ENCODE measurements around the gene ATG13. TPM values are rescaled to one million over a fixed set of nuclear protein-coding genes. Genes with fewer than 3 reads are reported as not detected.

The ATG13 gene
- total RNA-seq, 1 donor from 2014 or later: 87.7 TPM

DNA sequence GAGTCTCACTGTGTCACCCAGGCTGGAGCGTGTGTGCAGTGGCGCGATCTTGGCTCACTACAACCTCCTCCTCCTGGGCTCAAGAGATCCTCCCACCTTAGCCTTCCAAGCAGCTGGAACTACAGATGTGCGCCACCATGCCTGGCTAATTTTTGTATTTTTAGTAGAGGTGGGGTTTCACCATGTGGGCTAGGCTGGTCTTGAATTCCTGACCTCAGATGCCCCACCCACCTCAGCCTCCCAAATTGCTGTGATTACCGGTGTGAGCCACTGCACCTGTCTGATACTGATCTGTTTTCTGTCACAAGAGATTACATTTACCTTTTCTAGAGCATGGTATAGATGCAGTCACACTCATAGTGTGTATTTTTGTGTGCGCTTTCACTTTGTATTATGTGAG is 11.6 kb downstream of the ATG13 start:
- Mint-ChIP-seq H3K36me3 (ENCODE audit: unreplicated experiment) (no peaks in the 10 kb centered on the region), H3K9me3 (ENCODE audit: unreplicated experiment) (no peaks in the 10 kb centered on the region)

DNA sequence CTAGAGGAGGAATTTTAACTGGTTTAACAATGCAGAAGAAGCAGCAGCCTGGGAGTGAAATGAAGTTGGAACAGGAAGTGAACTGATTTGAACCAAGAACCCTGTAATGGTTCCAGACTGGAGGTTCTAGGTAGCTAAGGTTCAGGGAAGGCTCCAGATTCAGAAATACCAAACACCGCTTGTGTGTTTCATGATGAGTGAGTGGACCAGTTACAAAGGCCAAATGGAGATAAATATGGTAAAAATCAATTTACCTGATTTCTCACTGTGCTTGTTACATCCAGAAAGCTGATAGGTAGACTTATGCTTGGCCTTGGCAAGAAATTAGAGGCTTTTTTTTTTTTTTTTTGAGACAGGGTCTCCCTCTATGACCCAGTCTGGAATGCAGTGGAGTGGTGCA is 12.9 kb downstream of the ATG13 start:
- no peaks in the 10 kb centered on the region for H3K27me3 Mint-ChIP-seq (ENCODE audit: unreplicated experiment)
- no peaks in the 10 kb centered on the region for H3K36me3 Mint-ChIP-seq (ENCODE audit: unreplicated experiment)
- H3K9me3 Mint-ChIP-seq (ENCODE audit: unreplicated experiment): no peaks in the 10 kb centered on the region
- no peak overlapping the region for H3K27ac Mint-ChIP-seq (ENCODE audit: unreplicated experiment)
- TF ChIP-seq, protein P1, sequence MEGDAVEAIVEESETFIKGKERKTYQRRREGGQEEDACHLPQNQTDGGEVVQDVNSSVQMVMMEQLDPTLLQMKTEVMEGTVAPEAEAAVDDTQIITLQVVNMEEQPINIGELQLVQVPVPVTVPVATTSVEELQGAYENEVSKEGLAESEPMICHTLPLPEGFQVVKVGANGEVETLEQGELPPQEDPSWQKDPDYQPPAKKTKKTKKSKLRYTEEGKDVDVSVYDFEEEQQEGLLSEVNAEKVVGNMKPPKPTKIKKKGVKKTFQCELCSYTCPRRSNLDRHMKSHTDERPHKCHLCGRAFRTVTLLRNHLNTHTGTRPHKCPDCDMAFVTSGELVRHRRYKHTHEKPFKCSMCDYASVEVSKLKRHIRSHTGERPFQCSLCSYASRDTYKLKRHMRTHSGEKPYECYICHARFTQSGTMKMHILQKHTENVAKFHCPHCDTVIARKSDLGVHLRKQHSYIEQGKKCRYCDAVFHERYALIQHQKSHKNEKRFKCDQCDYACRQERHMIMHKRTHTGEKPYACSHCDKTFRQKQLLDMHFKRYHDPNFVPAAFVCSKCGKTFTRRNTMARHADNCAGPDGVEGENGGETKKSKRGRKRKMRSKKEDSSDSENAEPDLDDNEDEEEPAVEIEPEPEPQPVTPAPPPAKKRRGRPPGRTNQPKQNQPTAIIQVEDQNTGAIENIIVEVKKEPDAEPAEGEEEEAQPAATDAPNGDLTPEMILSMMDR (IDR thresholded peaks at IDR 0.05; ENCODE audit: partially characterized antibody, unreplicated experiment): no peak
- DNase-seq: no peak
- H3K4me3 Mint-ChIP-seq (ENCODE audit: unreplicated experiment): no peak overlapping the region
- no peaks in the 10 kb centered on the region for H3K4me1 Mint-ChIP-seq (ENCODE audit: low read depth, unreplicated experiment)

More for the DNA sequence above, 11.6 kb downstream of the ATG13 start:
- TF ChIP-seq, protein P1 (IDR thresholded peaks at IDR 0.05; ENCODE audit: partially characterized antibody, unreplicated experiment): no peak
- Mint-ChIP-seq H3K27me3 (ENCODE audit: unreplicated experiment) (no peaks in the 10 kb centered on the region), H3K27ac (ENCODE audit: unreplicated experiment) (no peak overlapping the region), H3K4me1 (ENCODE audit: low read depth, unreplicated experiment) (no peaks in the 10 kb centered on the region), H3K4me3 (ENCODE audit: unreplicated experiment) (no peak overlapping the region)
- no peak for DNase-seq

DNA sequence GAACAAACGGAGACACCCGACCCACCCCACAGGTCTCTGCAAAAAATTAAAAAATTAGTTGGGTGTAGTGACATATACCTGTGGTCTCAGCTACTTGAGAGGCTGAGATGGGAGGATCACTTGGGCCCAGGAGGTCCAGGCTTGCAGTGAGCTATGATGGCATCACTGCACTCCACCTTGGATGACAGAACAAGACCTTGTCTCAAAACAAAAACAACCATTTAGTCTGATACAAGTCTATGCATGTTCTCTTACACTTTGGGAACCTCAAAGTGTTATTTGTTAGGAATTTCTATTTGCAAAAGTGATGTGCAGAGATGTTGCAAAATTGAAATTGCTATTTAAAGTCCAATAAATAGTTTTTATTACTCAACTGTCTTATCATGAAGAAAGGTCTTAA is 14.3 kb downstream of the ATG13 start:
- Mint-ChIP-seq H3K36me3 (ENCODE audit: unreplicated experiment) (no peaks in the 10 kb centered on the region), H3K27me3 (ENCODE audit: unreplicated experiment) (no peaks in the 10 kb centered on the region), H3K27ac (ENCODE audit: unreplicated experiment) (no peak overlapping the region), H3K4me3 (ENCODE audit: unreplicated experiment) (no peak overlapping the region), H3K9me3 (ENCODE audit: unreplicated experiment) (no peaks in the 10 kb centered on the region), H3K4me1 (ENCODE audit: low read depth, unreplicated experiment) (no peaks in the 10 kb centered on the region)
- TF ChIP-seq, protein P1 (IDR thresholded peaks at IDR 0.05; ENCODE audit: partially characterized antibody, unreplicated experiment): no peak
- no peak for DNase-seq

DNA sequence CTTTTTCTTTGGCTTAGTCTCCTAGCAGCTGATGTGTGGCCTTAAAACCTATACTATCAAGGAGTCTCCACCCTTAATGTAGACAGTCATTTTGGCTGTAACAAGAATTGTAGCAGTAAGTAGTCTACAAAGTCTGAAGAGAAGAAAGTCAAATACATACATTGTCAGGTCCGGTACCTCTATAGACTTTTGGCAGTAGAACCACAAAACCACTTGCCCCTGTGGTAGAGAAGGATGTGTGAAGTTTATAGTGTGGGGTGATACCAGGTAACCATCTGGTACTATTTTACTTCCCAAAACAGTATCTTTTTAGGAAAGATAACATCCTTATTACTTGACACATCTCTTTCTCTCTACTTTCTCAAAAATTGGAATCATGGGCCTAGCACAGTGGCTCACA is 15.1 kb downstream of the ATG13 start:
- DNase-seq: no peak
- Mint-ChIP-seq H3K4me3 (ENCODE audit: unreplicated experiment) (no peak overlapping the region), H3K9me3 (ENCODE audit: unreplicated experiment) (no peaks in the 10 kb centered on the region), H3K27ac (ENCODE audit: unreplicated experiment) (no peak overlapping the region), H3K36me3 (ENCODE audit: unreplicated experiment) (no peaks in the 10 kb centered on the region), H3K27me3 (ENCODE audit: unreplicated experiment) (no peaks in the 10 kb centered on the region), H3K4me1 (ENCODE audit: low read depth, unreplicated experiment) (no peaks in the 10 kb centered on the region)
- TF ChIP-seq, protein P1 (IDR thresholded peaks at IDR 0.05; ENCODE audit: partially characterized antibody, unreplicated experiment): no peak

DNA sequence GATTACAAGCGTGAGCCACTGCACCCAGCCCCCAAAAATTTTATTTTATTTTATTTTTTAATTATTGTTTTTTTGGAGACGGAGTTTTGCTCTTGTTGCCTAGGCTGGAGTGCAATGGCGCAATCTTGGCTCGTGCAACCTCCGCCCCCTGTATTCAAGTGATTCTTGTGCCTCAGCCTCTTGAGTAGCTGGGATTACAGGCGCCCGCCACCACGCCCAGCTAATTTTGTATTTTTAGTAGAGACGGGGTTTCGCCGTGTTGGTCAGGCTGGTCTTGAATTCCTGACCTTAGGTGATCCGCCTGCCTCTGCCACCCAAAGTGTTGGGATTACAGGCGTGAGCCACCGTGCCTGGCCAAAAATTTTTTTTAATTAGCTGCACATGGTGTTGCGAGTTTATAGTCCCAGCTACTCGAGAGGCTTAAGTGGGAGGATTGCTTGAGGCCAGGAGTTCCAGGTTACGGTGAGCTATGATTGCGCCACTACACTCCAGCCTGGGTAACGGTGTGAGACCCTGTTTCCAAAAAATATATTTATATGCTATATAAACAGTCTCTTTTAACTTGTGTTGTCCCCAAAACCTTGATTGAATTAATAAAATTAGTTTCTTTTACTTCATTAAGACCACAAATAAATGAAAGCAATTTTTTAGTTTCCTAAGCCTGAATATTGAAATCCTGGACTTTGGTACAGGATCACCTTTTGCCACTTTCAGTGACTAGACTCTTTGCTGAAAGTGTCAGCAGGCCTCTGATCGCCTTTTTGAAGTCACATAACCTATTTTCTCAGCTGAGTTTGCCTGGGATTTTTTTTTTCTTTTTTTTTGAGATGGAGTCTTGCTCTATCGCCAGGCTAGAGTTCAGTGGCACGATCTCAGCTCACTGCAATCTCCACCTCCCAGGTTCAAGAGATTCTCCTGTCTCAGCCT is 16.2 kb downstream of the ATG13 start:
- Mint-ChIP-seq H3K36me3 (ENCODE audit: unreplicated experiment) (no peaks in the 10 kb centered on the region), H3K4me1 (ENCODE audit: low read depth, unreplicated experiment) (no peaks in the 10 kb centered on the region), H3K27ac (ENCODE audit: unreplicated experiment) (no peak overlapping the region), H3K27me3 (ENCODE audit: unreplicated experiment) (no peaks in the 10 kb centered on the region), H3K4me3 (ENCODE audit: unreplicated experiment) (no peak overlapping the region), H3K9me3 (ENCODE audit: unreplicated experiment) (no peaks in the 10 kb centered on the region)
- DNase-seq: no peak
- TF ChIP-seq, protein P1 (IDR thresholded peaks at IDR 0.05; ENCODE audit: partially characterized antibody, unreplicated experiment): no peak

Measured in glutamatergic neuron (in vitro differentiated cells).